Endothelial cell (in vitro differentiated cells): ENCODE data around the gene TSC2. TPM values are rescaled to one million over a fixed set of nuclear protein-coding genes. Genes with fewer than 3 reads are reported as not detected.

Source experiments
- DNase-seq: peaks from one replicate; pipeline ENCODE4 v3.0.0; 2021; ENCODE audit warnings: low spot score
- H3K27ac Mint-ChIP-seq: one replicate; pipeline ENCODE4 v1.8.0; 2021; ENCODE audit warnings: mixed read lengths, inconsistent platforms; ENCODE audit not compliant: unreplicated experiment
- H3K27me3 Mint-ChIP-seq: one replicate; pipeline ENCODE4 v1.8.0; 2021; ENCODE audit warnings: mild to moderate bottlenecking, moderate library complexity, mixed read lengths, inconsistent platforms; ENCODE audit not compliant: unreplicated experiment
- H3K36me3 Mint-ChIP-seq: one replicate; pipeline ENCODE4 v1.8.0; 2021; ENCODE audit warnings: mild to moderate bottlenecking, low read depth, mixed read lengths, inconsistent platforms; ENCODE audit not compliant: unreplicated experiment
- H3K4me1 Mint-ChIP-seq: one replicate; pipeline ENCODE4 v1.8.0; 2021; ENCODE audit warnings: mild to moderate bottlenecking, mixed read lengths, inconsistent platforms; ENCODE audit not compliant: unreplicated experiment
- H3K4me3 Mint-ChIP-seq: one replicate; pipeline ENCODE4 v1.8.0; 2021; ENCODE audit warnings: mild to moderate bottlenecking, mixed read lengths, inconsistent platforms; ENCODE audit not compliant: unreplicated experiment
- H3K9me3 Mint-ChIP-seq: one replicate; pipeline ENCODE4 v1.8.0; 2021; ENCODE audit warnings: mixed read lengths, inconsistent platforms; ENCODE audit not compliant: unreplicated experiment
- total RNA-seq: library from RNA; stranded (reverse); fragmentation: NEBNext Ultra II Directional; extraction: Animal tissue kit (Norgen Biotek cat#: 25700); gene quantifications from one replicate; pipeline ENCODE4 v1.2.1, GENCODE V29; 2021; ENCODE audit not compliant: unreplicated experiment
- TF ChIP-seq, protein P1 (sequence below): fragments of 200-600 bp; sonication (generic); IDR thresholded peaks from one replicate; pipeline ENCODE4 v1.5.0; 2021; ENCODE audit warnings: antibody characterized with exemption; ENCODE audit not compliant: unreplicated experiment

Gene TSC2
- total RNA-seq, 1 donor from 2014 or later, result 180 TPM

DNA sequence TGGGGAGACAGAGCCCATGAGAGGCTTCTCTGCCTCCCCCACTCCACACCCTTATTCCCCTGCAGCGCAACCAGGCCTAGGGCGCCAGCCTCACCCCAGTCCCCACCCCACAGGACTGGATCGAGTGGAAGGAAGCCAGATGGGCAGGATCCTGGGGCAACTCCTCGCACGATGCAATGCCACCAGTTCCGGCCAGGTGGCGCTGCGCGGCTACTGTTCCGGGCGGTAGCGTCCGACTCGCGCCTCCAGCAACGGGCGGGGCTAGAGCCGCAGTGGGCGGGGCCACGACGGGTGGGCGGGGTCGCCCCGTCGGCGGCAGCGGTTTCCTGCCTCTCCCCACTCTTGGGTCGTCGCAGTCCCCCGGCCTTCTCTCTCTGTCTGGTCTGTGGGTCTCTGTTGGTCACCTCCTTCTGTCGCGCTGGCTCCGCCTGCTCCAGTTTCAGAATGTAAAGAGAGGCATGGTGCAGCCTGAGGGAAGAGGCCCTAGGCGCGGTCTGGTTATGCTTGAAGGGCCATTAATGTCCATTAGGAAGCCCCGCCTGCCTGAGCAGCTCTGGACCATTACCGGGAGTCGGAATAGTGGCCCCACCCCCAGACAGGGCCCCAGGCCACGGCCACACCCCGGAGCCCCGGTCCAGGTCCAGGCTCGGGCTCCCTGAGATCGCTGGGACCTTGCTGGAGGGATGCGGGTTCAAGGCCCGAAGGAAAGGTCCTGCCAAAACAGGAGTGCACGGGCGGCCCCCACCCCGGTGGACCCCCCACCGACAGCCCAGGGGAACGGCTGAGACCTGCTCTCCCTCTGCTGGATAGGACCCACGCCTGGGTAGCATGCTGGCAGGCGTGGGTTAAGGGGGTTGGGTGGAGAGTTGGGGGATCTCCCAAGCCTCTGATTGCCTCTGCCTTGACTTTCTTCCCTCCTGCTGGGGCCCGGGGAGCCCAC, 24.4 kb upstream of the TSC2 start:
- Mint-ChIP-seq H3K4me3 (peak overlapping the region; percentile 84), H3K9me3 (no peaks in the 10 kb centered on the region), H3K27ac (no peak overlapping the region), H3K27me3 (peaks cover 26% of the 10 kb centered on the region), H3K36me3 (no peaks in the 10 kb centered on the region), H3K4me1 (peaks cover 8% of the 10 kb centered on the region)
- TF ChIP-seq, protein P1, sequence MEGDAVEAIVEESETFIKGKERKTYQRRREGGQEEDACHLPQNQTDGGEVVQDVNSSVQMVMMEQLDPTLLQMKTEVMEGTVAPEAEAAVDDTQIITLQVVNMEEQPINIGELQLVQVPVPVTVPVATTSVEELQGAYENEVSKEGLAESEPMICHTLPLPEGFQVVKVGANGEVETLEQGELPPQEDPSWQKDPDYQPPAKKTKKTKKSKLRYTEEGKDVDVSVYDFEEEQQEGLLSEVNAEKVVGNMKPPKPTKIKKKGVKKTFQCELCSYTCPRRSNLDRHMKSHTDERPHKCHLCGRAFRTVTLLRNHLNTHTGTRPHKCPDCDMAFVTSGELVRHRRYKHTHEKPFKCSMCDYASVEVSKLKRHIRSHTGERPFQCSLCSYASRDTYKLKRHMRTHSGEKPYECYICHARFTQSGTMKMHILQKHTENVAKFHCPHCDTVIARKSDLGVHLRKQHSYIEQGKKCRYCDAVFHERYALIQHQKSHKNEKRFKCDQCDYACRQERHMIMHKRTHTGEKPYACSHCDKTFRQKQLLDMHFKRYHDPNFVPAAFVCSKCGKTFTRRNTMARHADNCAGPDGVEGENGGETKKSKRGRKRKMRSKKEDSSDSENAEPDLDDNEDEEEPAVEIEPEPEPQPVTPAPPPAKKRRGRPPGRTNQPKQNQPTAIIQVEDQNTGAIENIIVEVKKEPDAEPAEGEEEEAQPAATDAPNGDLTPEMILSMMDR, result peak; percentile 98
- DNase-seq, result peak; percentile 100

DNA sequence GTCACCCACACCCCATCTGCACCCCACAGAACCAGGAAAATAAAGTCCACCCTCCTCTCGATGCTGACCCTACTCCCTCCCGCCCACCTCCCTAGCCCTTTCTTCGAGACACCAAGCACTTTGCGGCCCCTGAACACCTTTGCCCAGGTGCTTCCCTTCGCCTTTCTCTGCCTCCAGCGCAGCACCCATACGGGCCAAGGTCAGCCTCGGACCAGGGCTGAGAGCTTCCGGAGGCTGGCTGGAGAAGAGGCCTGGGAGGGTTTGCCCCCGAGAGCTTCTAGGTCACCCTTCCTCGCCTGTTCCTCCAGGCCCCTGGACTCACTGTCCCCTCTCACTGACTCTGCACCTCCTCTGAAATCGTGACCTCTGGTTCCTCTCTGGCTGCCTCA, 23.8 kb upstream of the TSC2 start:
- H3K36me3 Mint-ChIP-seq, result no peaks in the 10 kb centered on the region
- peaks cover 23% of the 10 kb centered on the region for H3K27me3 Mint-ChIP-seq
- TF ChIP-seq, protein P1, result no peak
- no peak overlapping the region for H3K27ac Mint-ChIP-seq
- peak overlapping the region; percentile 12 for H3K4me3 Mint-ChIP-seq
- peaks cover 8% of the 10 kb centered on the region for H3K4me1 Mint-ChIP-seq
- DNase-seq, result no peak
- H3K9me3 Mint-ChIP-seq, result no peaks in the 10 kb centered on the region

DNA sequence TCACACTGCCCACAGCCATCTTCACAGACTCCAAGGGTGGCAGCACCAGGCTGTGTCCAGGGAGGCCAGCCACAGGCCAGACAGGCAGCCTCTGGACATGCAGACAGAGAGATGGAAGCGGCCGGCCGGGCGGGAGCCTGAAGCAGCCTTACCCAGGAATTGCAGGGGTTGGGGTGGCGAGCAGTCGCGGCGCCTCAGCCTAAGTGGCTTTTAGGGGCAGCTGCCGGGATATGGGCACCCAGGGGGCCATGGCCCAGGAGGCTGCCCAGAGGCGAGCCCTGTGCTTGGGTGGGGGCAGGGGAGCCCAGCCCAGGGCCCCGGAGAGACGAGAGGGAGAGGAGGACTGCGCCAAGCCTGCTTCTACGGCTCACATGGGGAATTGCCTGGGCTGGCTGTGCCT, 22.5 kb upstream of the TSC2 start:
- Mint-ChIP-seq H3K4me3 (no peak overlapping the region), H3K36me3 (no peaks in the 10 kb centered on the region), H3K27ac (no peak overlapping the region), H3K9me3 (no peaks in the 10 kb centered on the region), H3K4me1 (peaks cover 8% of the 10 kb centered on the region), H3K27me3 (peaks cover 23% of the 10 kb centered on the region)
- DNase-seq, result no peak
- TF ChIP-seq, protein P1, result no peak

DNA sequence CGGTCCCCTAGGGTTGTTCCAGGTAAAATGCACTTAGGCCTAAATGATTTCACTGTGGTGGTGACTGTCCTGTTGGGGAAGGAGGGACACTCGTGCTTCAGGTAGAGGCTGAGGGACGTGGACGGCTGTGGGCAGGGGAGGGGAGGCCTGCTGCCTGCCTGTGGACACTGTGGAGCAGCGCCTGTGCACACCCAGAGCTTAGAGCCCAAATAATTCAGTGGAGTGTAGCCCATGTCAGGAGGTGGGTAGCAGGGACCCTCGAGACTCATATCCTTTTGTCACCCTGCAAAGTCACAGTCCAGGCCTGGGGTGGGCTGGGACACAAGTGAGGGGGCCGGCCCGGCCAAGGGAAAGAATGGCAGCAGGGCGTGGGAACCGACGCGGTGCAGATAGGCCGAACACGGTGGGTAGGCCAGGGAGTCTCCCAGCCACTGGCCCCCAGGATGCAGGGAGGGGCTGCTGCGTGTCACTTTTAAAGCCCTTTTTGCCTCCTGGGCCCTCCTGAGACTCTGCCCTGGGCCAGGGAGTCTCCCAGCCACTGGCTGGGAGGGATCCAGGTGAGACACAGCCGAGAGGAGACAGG, 21.8 kb upstream of the TSC2 start:
- H3K9me3 Mint-ChIP-seq, result no peaks in the 10 kb centered on the region
- peaks cover 8% of the 10 kb centered on the region for H3K4me1 Mint-ChIP-seq
- H3K27ac Mint-ChIP-seq, result no peak overlapping the region
- H3K36me3 Mint-ChIP-seq, result no peaks in the 10 kb centered on the region
- peak overlapping the region; percentile 47 for H3K4me3 Mint-ChIP-seq
- TF ChIP-seq, protein P1, result no peak
- no peak for DNase-seq
- peaks cover 18% of the 10 kb centered on the region for H3K27me3 Mint-ChIP-seq
